ENCODE results near the gene NISCH. TPM values are rescaled to one million over a fixed set of nuclear protein-coding genes. Genes with fewer than 3 reads are reported as not detected.

Gene NISCH
- total and polyA plus RNA-seq, 2 donors (not counting 3 experiments of a cell fraction or from before 2014, with no cell fraction given): 156 to 178 TPM

DNA sequence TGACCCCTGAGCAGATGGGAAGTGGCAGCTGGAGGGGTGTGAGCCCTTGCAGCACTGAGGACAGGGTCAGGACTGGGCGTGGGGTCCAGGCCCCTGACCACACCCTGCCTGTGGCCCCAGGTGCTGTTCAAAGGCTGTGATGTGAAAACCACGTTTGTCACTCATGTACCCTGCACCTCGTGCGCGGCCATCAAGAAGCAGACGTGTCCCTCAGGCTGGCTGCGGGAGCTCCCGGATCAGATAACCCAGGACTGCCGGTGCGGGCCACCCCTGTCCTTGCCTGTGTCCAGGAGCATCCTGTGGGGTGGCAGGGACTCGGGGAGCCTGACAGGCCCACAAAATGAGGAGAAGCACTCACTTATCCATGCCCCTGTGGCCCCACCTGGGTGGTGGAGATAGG lies 45.6 kb downstream of the NISCH start:
- Histone ChIP-seq H4K20me1 (replicated peaks; ENCODE audit: control insufficient read depth, extremely low read depth, insufficient read depth, low read length) (no peaks in the 10 kb centered on the region), H3K9me3 (replicated peaks; ENCODE audit: control insufficient read depth, insufficient read depth, low read length) (no peaks in the 10 kb centered on the region), H3K4me2 (ENCODE audit: insufficient read depth, low read length) (no peak overlapping the region), H3K27me3 (ENCODE audit: control insufficient read depth in 2 of 2, insufficient read depth in 2 of 2, low read length in 2 of 2) (no peaks in the 10 kb centered on the region), H3K79me2 (ENCODE audit: control insufficient read depth, insufficient read depth, low read length) (peaks cover 56% of the 10 kb centered on the region), H3K4me3 (replicated peaks in 1 of 3; ENCODE audit: insufficient read depth in 1 of 3, low read depth in 1 of 3, low read length in 3 of 3) (no peak overlapping the region), H3K36me3 (ENCODE audit: control insufficient read depth in 2 of 2, extremely low read depth in 1 of 2, insufficient read depth in 2 of 2, low read length in 2 of 2) (peaks cover 14 to 42% of the 10 kb centered on the region in 2 experiments), H3K9ac (replicated peaks; ENCODE audit: extremely low read depth, insufficient read depth, low read length) (no peak overlapping the region), H3K27ac (ENCODE audit: insufficient read depth, low read depth, low read length) (no peak overlapping the region), H3K4me1 (ENCODE audit: control insufficient read depth, extremely low read depth, insufficient read depth, low read length) (peaks cover 20% of the 10 kb centered on the region), H3K9me1 (replicated peaks; ENCODE audit: control insufficient read depth, extremely low read depth, insufficient read depth, low read length) (no peaks in the 10 kb centered on the region), H2AFZ (ENCODE audit: low read depth, low read length) (no peak overlapping the region)
- intact Hi-C loops (cut with micrococcal nuclease) (no loop called here), dilution Hi-C loops (cut with MboI; ENCODE audit: extremely low pct_ligation_motif_present, low sequenced_read_pairs) (no loop called here)
- ChIA-PET POLR2A (no interaction called here), CTCF (no interaction called here)
- TF ChIP-seq EZH2 (IDR thresholded peaks at IDR 0.05; ENCODE audit: borderline replicate concordance, low read depth, low read length, severe bottlenecking) (no peak), POLR2AphosphoS5 (IDR thresholded peaks at IDR 0.05; ENCODE audit: insufficient read depth, low read depth, low read length) (no peak), POLR2A (IDR thresholded peaks at IDR 0.05; ENCODE audit: low read depth, low read length) (no peak), FOS (IDR thresholded peaks at IDR 0.05; ENCODE audit: borderline replicate concordance, insufficient read depth, low read length) (no peak), JUN (IDR thresholded peaks at IDR 0.05; ENCODE audit: borderline replicate concordance, insufficient read depth, insufficient read length, low read depth) (no peak), MYC (IDR thresholded peaks at IDR 0.05; ENCODE audit: low read depth, low read length) (no peak), GATA2 (IDR thresholded peaks at IDR 0.05; ENCODE audit: insufficient read depth, insufficient read length, low read depth, low read length) (no peak)
- TF ChIP-seq, protein P1, sequence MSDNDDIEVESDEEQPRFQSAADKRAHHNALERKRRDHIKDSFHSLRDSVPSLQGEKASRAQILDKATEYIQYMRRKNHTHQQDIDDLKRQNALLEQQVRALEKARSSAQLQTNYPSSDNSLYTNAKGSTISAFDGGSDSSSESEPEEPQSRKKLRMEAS (IDR thresholded peaks at IDR 0.05; ENCODE audit: insufficient read depth, insufficient read length): no peak
- TF ChIP-seq, protein P2, sequence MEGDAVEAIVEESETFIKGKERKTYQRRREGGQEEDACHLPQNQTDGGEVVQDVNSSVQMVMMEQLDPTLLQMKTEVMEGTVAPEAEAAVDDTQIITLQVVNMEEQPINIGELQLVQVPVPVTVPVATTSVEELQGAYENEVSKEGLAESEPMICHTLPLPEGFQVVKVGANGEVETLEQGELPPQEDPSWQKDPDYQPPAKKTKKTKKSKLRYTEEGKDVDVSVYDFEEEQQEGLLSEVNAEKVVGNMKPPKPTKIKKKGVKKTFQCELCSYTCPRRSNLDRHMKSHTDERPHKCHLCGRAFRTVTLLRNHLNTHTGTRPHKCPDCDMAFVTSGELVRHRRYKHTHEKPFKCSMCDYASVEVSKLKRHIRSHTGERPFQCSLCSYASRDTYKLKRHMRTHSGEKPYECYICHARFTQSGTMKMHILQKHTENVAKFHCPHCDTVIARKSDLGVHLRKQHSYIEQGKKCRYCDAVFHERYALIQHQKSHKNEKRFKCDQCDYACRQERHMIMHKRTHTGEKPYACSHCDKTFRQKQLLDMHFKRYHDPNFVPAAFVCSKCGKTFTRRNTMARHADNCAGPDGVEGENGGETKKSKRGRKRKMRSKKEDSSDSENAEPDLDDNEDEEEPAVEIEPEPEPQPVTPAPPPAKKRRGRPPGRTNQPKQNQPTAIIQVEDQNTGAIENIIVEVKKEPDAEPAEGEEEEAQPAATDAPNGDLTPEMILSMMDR (IDR thresholded peaks at IDR 0.05; ENCODE audit: extremely low read depth in 1 of 2, insufficient read depth in 1 of 2, low read depth in 1 of 2, low read length in 2 of 2): no peak
- FAIRE-seq: no peak
- no peak for DNase-seq (ENCODE audit: low read depth, low spot score)
- BruUV-seq (replicated peaks): no TSS peak

Measured in endothelial cell of umbilical vein (primary cell).